HCT116 (cell line): ENCODE measurements around the gene STIMATE. TPM values are rescaled to one million over a fixed set of nuclear protein-coding genes. Genes with fewer than 3 reads are reported as not detected.

Source experiments
- ATAC-seq: fragments of 200-7000 bp; cut with Tn5 transposase; 2 replicates; pipeline ENCODE4 v1.9.1; 2020; ENCODE audit warnings: mild to moderate bottlenecking, moderate library complexity
- BruUV-seq: library from RNA; stranded (reverse); fragments of 400-500 nt; replicated peaks from 2 replicates; lab custom pipeline; 2021; lab: Mats Ljungman, UMichigan
- CTCF ChIA-PET: fragments of 300-600 bp; sonication (Branson Sonifier 250); formaldehyde crosslinking; loops from one replicate; lab custom pipeline; 2021; ENCODE audit warnings: antibody characterized with exemption; lab: Charles Lee
- POLR2A ChIA-PET: fragments of 300-600, 350-600 bp; sonication (Branson Sonifier 250); formaldehyde crosslinking; loops from one replicate; lab custom pipeline; 2021; ENCODE audit warnings: antibody characterized with exemption; lab: Charles Lee
- RAD21 ChIA-PET, 2 experiments: fragments of 300-600 bp; sonication (Branson Sonifier 250); formaldehyde crosslinking; loops; one replicate each; lab custom pipeline; 2023; ENCODE audit warnings: low total read pairs in 2 of 2; ENCODE audit not compliant: uncharacterized antibody in 2 of 2, unreplicated experiment in 2 of 2, low non-redundant PET in 1 of 2; lab: Charles Lee
- DNase-seq: peaks from one replicate; pipeline ENCODE4 v3.0.0-alpha.2; 2010; ENCODE audit warnings: low read depth, low spot score
- H2AFZ ChIP-seq: fragments of 200-600 bp; shearing (Covaris generic), sonication (generic); 2 replicates; pipeline ENCODE4 v1.6.1; 2017; ENCODE audit warnings: low read depth, mixed run types, mixed read lengths, antibody characterized with exemption, low read length; ENCODE audit not compliant: poor library complexity, severe bottlenecking
- H3K27ac ChIP-seq: 2 replicates; pipeline ENCODE4 v1.5.1; 2012; ENCODE audit warnings: low read depth, low read length
- H3K27me3 ChIP-seq: fragments of 200-600 bp; sonication (generic); 2 replicates; pipeline ENCODE4 v1.6.1; 2016; ENCODE audit warnings: mixed run types, low read length, mixed read lengths; ENCODE audit not compliant: insufficient read depth
- H3K36me3 ChIP-seq, 2 experiments: fragments of 200-500 bp in 1 of 2; fragments of 200-600 bp in 1 of 2; sonication (Bioruptor generic) in 1 of 2; sonication (generic) in 1 of 2; 2 replicates each; pipeline versions ENCODE4 v1.5.1 to v1.6.1; 2014 to 2016; ENCODE audit warnings: low read length in 2 of 2, inconsistent platforms in 1 of 2, mixed read lengths in 1 of 2, mixed run types in 1 of 2; ENCODE audit not compliant: insufficient read depth in 2 of 2, control insufficient read depth in 1 of 2
- H3K4me1 ChIP-seq, 2 experiments: fragments of 200-600 bp in 1 of 2; sonication (generic) in 1 of 2; 2 replicates each; pipeline versions ENCODE4 v1.5.1 to v1.6.1; 2012 to 2017; ENCODE audit warnings: low read length in 2 of 2, inconsistent platforms in 1 of 2, mild to moderate bottlenecking in 1 of 2, mixed read lengths in 1 of 2, mixed run types in 1 of 2, moderate library complexity in 1 of 2; ENCODE audit not compliant: insufficient read depth in 2 of 2, control insufficient read depth in 1 of 2
- H3K4me2 ChIP-seq: fragments of 200-600 bp; sonication (generic); 2 replicates; pipeline ENCODE4 v1.6.1; 2017; ENCODE audit warnings: mixed run types, low read length, mixed read lengths
- H3K4me3 ChIP-seq, 2 experiments: fragments of 200-600 bp in 1 of 2; sonication (generic) in 1 of 2; replicated peaks in 1 of 2; 2 replicates each; pipeline ENCODE4 v1.5.1; 2011 to 2016; ENCODE audit warnings: low read length in 2 of 2, control low read depth in 1 of 2, low read depth in 1 of 2, mild to moderate bottlenecking in 1 of 2, mixed read lengths in 1 of 2, mixed run types in 1 of 2
- H3K79me2 ChIP-seq: fragments of 200-600 bp; sonication (generic); 2 replicates; pipeline ENCODE4 v1.6.1; 2017; ENCODE audit warnings: mild to moderate bottlenecking, mixed run types, low read length, moderate library complexity, mixed read lengths; ENCODE audit not compliant: insufficient read depth
- H3K9ac ChIP-seq: fragments of 200-600 bp; sonication (generic); 2 replicates; pipeline ENCODE4 v1.6.1; 2016; ENCODE audit warnings: low read length, mixed read lengths
- H3K9me2 ChIP-seq: fragments of 200-600 bp; sonication (generic), shearing (Covaris generic); 2 replicates; pipeline ENCODE4 v1.6.1; 2017; ENCODE audit warnings: mixed run types, mild to moderate bottlenecking, moderate library complexity; ENCODE audit not compliant: insufficient read depth
- H3K9me3 ChIP-seq, 2 experiments: fragments of 200-500 bp in 1 of 2; fragments of 200-600 bp in 1 of 2; sonication (Bioruptor generic) in 1 of 2; sonication (generic) in 1 of 2; 2 replicates each; pipeline ENCODE4 v1.6.1; 2014 to 2017; ENCODE audit warnings: low read length in 2 of 2, mixed read lengths in 2 of 2, inconsistent platforms in 1 of 2, low read depth in 1 of 2, mild to moderate bottlenecking in 1 of 2, mixed run types in 1 of 2, moderate library complexity in 1 of 2; ENCODE audit not compliant: control insufficient read depth in 1 of 2, insufficient read depth in 1 of 2
- H4K20me1 ChIP-seq: fragments of 200-600 bp; sonication (generic), shearing (Covaris generic); 2 replicates; pipeline ENCODE4 v1.6.1; 2017; ENCODE audit warnings: mixed run types, mild to moderate bottlenecking, moderate library complexity; ENCODE audit not compliant: insufficient read depth
- ATF3 ChIP-seq: IDR thresholded peaks from 2 replicates; pipeline ENCODE4 v1.6.1; 2012
- CBX3 ChIP-seq: IDR thresholded peaks from 2 replicates; pipeline ENCODE4 v1.6.1; 2012; ENCODE audit warnings: low read depth
- CEBPB ChIP-seq: IDR thresholded peaks from 2 replicates; pipeline ENCODE4 v1.6.1; 2012; ENCODE audit warnings: low read depth
- CTCF ChIP-seq, 3 experiments: fragments of 200-600 bp in 1 of 3; sonication (generic) in 1 of 3; IDR thresholded peaks in 2 of 3; conservative IDR thresholded peaks in 1 of 3; 2 replicates each; pipeline ENCODE4 v1.5.1; 2012 to 2017; ENCODE audit warnings: low read depth in 2 of 3, low read length in 2 of 3, antibody characterized with exemption in 1 of 3, borderline replicate concordance in 1 of 3, control low read depth in 1 of 3, mild to moderate bottlenecking in 1 of 3, mixed read lengths in 1 of 3, mixed run types in 1 of 3, moderate library complexity in 1 of 3; ENCODE audit not compliant: insufficient read depth in 1 of 3
- EGR1 ChIP-seq: IDR thresholded peaks from 2 replicates; pipeline ENCODE4 v1.6.1; 2012; ENCODE audit warnings: low read depth
- ELF1 ChIP-seq: IDR thresholded peaks from 2 replicates; pipeline ENCODE4 v1.6.1; 2012; ENCODE audit warnings: low read depth, borderline replicate concordance
- EZH2 ChIP-seq: fragments of 200-600 bp; sonication (generic); IDR thresholded peaks from 2 replicates; pipeline ENCODE4 v1.6.1; 2017; ENCODE audit warnings: antibody characterized with exemption, mixed run types
- EZH2phosphoT487 ChIP-seq: fragments of 200-600 bp; IDR thresholded peaks from 2 replicates; pipeline ENCODE4 v1.6.1; 2018; ENCODE audit warnings: antibody characterized with exemption, borderline replicate concordance
- JUND ChIP-seq: IDR thresholded peaks from 2 replicates; pipeline ENCODE4 v1.6.1; 2012
- MAX ChIP-seq: IDR thresholded peaks from 2 replicates; pipeline ENCODE4 v1.6.1; 2012
- POLR2A ChIP-seq: IDR thresholded peaks from 2 replicates; pipeline ENCODE4 v1.7.0; 2011; ENCODE audit warnings: borderline replicate concordance; ENCODE audit not compliant: insufficient read depth, insufficient read length; ENCODE audit errors: extremely low read depth
- POLR2AphosphoS5 ChIP-seq: IDR thresholded peaks from 2 replicates; pipeline ENCODE4 v1.6.1; 2011; ENCODE audit warnings: mild to moderate bottlenecking, low read depth, low read length, moderate library complexity
- REST ChIP-seq: IDR thresholded peaks from 2 replicates; pipeline ENCODE4 v1.6.1; 2012; ENCODE audit warnings: low read depth
- SP1 ChIP-seq: IDR thresholded peaks from 2 replicates; pipeline ENCODE4 v1.6.1; 2012; ENCODE audit warnings: low read depth
- SRF ChIP-seq: IDR thresholded peaks from 2 replicates; pipeline ENCODE4 v1.6.1; 2012; ENCODE audit warnings: low read depth
- YY1 ChIP-seq: IDR thresholded peaks from 2 replicates; pipeline ENCODE4 v1.6.1; 2011; ENCODE audit warnings: low read length, low read depth, moderate library complexity, mild to moderate bottlenecking; ENCODE audit not compliant: insufficient replicate concordance; ENCODE audit errors: extremely low read depth
- ZBTB33 ChIP-seq: IDR thresholded peaks from 2 replicates; pipeline ENCODE4 v1.6.1; 2011; ENCODE audit warnings: mild to moderate bottlenecking, low read length, moderate library complexity; ENCODE audit not compliant: insufficient replicate concordance; ENCODE audit errors: extremely low read depth
- ZFX ChIP-seq: fragments of 450-650 bp; IDR thresholded peaks from 2 replicates; pipeline ENCODE4 v1.6.1; 2017
- intact Hi-C: fragments of 100-400 bp; cut with micrococcal nuclease; formaldehyde crosslinking; loops from 2 replicates; pipeline ENCODE4 v1.10.0; 2022
- total RNA-seq: library from RNA; stranded (reverse); gene quantifications from one replicate; pipeline ENCODE4 v1.2.1, GENCODE V29; 2021; ENCODE audit not compliant: unreplicated experiment

The STIMATE gene
- total RNA-seq, 1 experiment from 2014 or later: 20.2 TPM

GRCh38 chr3:52860424-52860768, 37.0 kb downstream of the STIMATE start:
- ChIA-PET RAD21 (no interaction called here), POLR2A (no interaction called here), CTCF (no interaction called here)
- Histone ChIP-seq H2AFZ (no peak overlapping the region), H3K79me2 (no peaks in the 10 kb centered on the region), H3K27me3 (no peaks in the 10 kb centered on the region), H3K4me3 (no peak overlapping the region), H3K4me2 (no peak overlapping the region), H4K20me1 (no peaks in the 10 kb centered on the region), H3K36me3 (no peaks in the 10 kb centered on the region), H3K9me3 (no peaks in the 10 kb centered on the region), H3K9ac (no peak overlapping the region), H3K27ac (no peak overlapping the region), H3K4me1 (no peaks in the 10 kb centered on the region), H3K9me2 (no peaks in the 10 kb centered on the region)
- TF ChIP-seq JUND (no peak), CBX3 (no peak), POLR2A (no peak), MAX (no peak), EGR1 (no peak), ZBTB33 (no peak), SP1 (no peak), ELF1 (no peak), ZFX (no peak), SRF (no peak), CEBPB (no peak), EZH2phosphoT487 (no peak), CTCF (IDR thresholded peaks at IDR 0.05 in 2 of 3, conservative IDR thresholded peaks at IDR 0.05 in 1 of 3; ENCODE audit: borderline replicate concordance in 1 of 3, insufficient read depth in 1 of 3, low read depth in 2 of 3, low read length in 2 of 3) (no peak), ATF3 (no peak), EZH2 (no peak), YY1 (no peak), POLR2AphosphoS5 (no peak), REST (no peak)
- intact Hi-C loops: no loop called here
- BruUV-seq: no TSS peak
- ATAC-seq (no peak), DNase-seq (no peak)
